Measurements from ENCODE around the gene PAIP2. TPM values are rescaled to one million over a fixed set of nuclear protein-coding genes. Genes with fewer than 3 reads are reported as not detected.
"Not testable (repeated sequence)": the region's sequence is repeated elsewhere in the genome, so short reads cannot be mapped to it uniquely, and the experiment has no call there.

Gene PAIP2
- polyA plus RNA-seq, 1 donor from 2014 or later = 240 TPM

DNA sequence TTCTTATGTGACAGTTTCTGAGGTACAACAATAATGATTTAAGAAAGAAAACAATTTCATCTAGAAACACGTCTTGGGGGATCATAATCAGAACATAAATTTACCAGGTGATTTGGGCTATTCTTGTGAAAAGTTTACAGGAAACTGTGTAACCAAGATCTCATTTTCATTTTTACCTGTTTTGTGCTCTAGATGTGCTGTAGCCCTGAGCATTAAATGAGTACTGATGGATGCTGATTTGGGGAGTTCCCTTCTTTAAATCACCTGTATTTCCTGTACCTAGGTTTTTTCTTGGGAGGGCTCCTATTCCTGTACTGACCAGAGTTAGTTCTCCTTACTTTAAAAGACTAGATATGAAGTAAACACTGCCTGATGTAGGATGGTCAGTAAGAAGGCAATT, 35.5 kb upstream of the PAIP2 start:
- Mint-ChIP-seq H3K27me3 (no peaks in the 10 kb centered on the region), H3K36me3 (no peaks in the 10 kb centered on the region), H3K4me1 (peaks cover 75 to 81% (median 81%) of the 10 kb centered on the region in 3 donors), H3K9me3 (no peaks in the 10 kb centered on the region), H3K4me3 (peak overlapping the region in 2 of 4 donors; percentile 35 to 39), H3K27ac (peak overlapping the region; percentile 6 to 18 (median 12))

DNA sequence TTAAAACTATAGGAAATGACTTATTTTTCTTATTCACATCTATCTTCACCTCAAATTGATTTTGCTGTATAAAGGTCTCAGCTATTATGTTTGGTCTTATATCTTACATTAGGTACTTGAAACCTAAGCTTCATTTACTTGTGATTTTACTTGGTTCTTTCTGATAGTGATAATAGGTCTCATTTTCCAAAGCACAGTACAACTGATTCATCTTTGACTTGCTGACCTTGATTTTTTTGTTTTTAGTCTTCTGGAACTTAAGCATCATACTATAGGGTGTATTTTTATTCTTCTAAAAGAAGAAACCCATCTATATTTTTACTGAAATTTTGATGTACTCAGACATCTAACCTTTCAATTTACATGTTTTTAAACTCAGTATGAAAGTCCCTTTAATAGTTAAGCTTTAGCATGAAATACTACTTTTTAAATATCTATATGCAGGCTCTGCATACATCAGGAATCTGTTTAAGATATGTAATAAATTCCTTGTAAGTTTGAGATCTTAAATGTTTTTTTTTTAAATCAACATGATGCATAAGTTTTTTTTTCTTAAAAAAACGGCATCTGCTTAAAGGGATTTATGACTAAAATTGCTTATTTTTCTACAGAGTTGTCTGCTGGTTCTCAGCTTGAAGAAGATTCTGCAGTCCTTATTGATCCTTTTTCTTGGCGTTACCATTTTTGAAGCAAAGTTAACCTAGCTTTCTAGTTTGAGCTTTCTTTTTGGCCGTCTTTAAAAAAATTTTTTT, 34.9 kb upstream of the PAIP2 start:
- no peaks in the 10 kb centered on the region for H3K27me3 Mint-ChIP-seq
- H3K36me3 Mint-ChIP-seq = no peaks in the 10 kb centered on the region
- H3K4me3 Mint-ChIP-seq = peak overlapping the region in 2 of 4 donors; percentile 35 to 39
- no peaks in the 10 kb centered on the region for H3K9me3 Mint-ChIP-seq
- H3K27ac Mint-ChIP-seq = peak overlapping the region in 2 of 3 donors; percentile 6 to 18
- peaks cover 73 to 80% (median 79%) of the 10 kb centered on the region in 3 donors for H3K4me1 Mint-ChIP-seq

DNA sequence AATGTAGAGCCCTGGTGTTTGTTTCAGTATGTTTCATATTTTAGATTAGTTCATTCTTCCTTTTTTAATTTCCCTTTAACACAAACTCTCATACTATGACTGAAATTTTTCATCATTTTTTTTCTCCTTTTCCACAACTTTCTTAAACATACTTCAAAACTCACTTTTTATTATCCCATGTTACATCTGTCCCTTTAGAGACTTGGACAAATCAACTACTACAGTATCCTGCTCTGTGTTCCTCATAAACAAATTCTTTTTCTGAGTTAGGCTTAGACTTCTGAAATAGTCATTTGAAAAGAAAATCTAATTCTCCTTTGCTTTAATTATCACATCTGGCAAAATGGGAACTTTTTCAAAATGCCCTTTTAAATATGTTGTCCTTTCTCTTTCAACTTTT, 32.9 kb upstream of the PAIP2 start:
- no peaks in the 10 kb centered on the region for H3K9me3 Mint-ChIP-seq
- H3K27me3 Mint-ChIP-seq = no peaks in the 10 kb centered on the region
- no peaks in the 10 kb centered on the region for H3K36me3 Mint-ChIP-seq
- H3K4me1 Mint-ChIP-seq = peaks cover 66 to 74% (median 68%) of the 10 kb centered on the region in 3 donors
- peak overlapping the region in 3 of 4 donors; percentile 0 to 81 (median 3) for H3K4me3 Mint-ChIP-seq
- peak overlapping the region in 1 of 3 donors; percentile 52 for H3K27ac Mint-ChIP-seq

DNA sequence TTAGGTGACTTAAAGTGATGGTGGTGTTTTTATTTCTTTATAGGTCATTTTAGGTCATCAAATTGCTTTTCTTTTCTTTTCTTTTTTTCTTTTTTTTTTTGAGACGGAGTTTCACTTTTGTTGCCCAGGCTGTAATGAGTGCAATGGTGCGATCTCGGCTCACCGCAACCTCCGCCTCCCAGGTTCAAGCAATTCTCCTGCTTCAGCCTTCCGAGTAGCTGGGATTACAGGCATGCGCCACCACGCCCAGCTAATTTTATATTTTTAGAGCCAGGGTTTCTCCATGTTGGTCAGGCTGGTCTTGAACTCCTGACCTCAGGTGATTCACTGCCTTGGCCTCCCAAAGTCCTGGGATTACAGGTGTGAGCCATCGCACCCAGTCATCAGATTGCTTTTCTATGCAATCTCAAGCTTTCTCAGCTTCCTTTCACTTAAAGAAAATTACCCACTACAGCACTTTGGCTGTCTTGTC, 30.9 kb upstream of the PAIP2 start:
- H3K27me3 Mint-ChIP-seq, H3K36me3 Mint-ChIP-seq, H3K9me3 Mint-ChIP-seq: not testable (repeated sequence)
- peak overlapping the region; percentile 31 to 63 (median 54) for H3K27ac Mint-ChIP-seq
- peak overlapping the region in 3 of 4 donors; percentile 29 to 63 (median 46) for H3K4me3 Mint-ChIP-seq
- H3K4me1 Mint-ChIP-seq = peaks cover 57 to 69% (median 67%) of the 10 kb centered on the region in 3 donors

DNA sequence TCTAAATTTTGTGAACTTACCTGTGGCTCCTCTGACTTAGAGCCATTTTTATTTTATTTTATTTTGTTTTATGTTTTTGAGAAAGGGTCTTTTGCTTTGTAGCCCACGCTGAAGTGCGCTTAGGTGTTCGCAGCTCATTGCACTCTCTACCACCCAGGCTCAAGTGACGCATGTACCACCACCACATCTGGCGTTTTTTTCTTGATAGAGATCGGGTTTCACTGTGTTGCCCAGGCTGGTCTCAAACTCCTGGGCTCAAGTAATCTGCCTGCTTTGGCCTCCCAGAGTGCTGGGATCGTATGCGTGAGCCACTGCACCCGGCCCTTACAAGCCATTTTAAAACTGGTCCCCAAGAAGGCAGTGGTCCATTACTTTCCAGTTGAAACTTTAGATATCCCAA, 29.6 kb upstream of the PAIP2 start:
- H3K36me3 Mint-ChIP-seq = no peaks in the 10 kb centered on the region
- H3K9me3 Mint-ChIP-seq = no peaks in the 10 kb centered on the region
- H3K4me3 Mint-ChIP-seq = no peak overlapping the region
- peaks cover 47 to 59% (median 58%) of the 10 kb centered on the region in 3 donors for H3K4me1 Mint-ChIP-seq
- H3K27me3 Mint-ChIP-seq = no peaks in the 10 kb centered on the region
- no peak overlapping the region for H3K27ac Mint-ChIP-seq

DNA sequence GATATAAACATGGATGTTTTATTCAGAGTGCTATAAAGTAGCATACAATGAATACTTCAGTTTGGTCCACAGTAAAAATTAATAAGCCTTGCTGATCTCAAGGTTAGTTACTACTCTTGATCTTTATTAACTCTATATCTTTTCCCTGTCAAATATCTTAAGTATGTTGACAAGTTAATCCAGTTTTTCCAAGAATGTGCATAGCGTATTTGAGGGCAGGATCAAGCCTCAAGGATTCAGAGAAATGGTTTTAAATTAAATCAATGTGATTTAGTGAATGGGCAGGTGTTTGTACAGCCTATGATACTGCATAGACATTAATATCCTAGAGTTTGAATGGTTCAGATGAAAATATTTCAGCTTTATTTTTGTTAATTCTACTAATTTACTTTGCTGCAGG, 27.4 kb upstream of the PAIP2 start:
- peaks cover 26 to 42% (median 40%) of the 10 kb centered on the region in 3 donors for H3K4me1 Mint-ChIP-seq
- H3K9me3 Mint-ChIP-seq = no peaks in the 10 kb centered on the region
- no peaks in the 10 kb centered on the region for H3K36me3 Mint-ChIP-seq
- no peaks in the 10 kb centered on the region for H3K27me3 Mint-ChIP-seq
- H3K4me3 Mint-ChIP-seq = no peak overlapping the region
- no peak overlapping the region for H3K27ac Mint-ChIP-seq

DNA sequence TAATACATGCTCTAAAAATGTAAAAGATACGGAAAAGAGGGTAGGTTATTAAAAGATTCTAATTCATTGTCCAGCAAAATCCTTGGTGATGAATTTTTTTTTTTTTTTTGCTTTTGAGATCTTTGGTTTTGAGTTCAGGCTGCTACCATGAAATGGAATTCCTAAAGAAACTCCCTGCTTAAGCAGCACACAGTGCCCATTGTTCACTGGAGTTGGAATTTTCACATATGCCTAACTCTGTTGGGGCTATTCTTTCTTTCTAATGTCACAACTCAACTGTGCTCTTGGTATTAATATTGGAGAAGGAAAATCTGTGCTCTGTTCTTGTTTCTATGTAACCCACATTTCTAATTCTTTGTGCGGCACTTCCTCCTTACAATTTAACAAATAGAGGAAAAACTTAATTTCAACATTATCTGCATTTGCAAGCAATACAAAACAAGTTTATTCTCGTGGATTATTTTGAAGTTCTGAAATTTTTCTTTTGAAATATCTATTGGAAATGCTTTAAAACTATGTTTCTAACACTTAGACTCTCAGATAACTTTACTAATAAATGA, 26.5 kb upstream of the PAIP2 start:
- Mint-ChIP-seq H3K27ac (peak overlapping the region in 2 of 3 donors; percentile 47 to 50), H3K27me3 (no peaks in the 10 kb centered on the region), H3K36me3 (no peaks in the 10 kb centered on the region), H3K4me3 (peak overlapping the region in 1 of 4 donors; percentile 60), H3K9me3 (no peaks in the 10 kb centered on the region), H3K4me1 (peaks cover 22 to 36% (median 35%) of the 10 kb centered on the region in 3 donors)

DNA sequence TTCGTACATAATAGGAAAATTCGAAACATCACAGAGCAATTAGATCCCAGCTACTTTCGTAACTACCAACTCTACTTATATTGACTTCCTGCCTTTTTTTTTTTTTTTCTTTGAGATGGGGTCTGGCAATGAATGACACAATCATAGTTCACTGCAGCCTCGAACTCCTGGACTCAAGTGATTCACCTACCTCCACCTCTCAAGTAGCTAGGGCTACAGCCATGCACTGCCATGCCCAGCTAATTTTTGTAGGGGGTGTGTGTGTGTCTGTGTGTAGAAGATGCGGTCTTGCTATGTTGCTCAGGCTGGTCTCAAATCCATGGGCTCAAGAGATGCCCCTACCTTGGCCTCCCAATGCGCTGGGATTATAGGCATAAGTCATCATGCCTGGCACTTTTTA, 5.8 kb upstream of the PAIP2 start:
- H3K4me1 Mint-ChIP-seq = peaks cover 3 to 4% (median 4%) of the 10 kb centered on the region in 3 donors
- H3K9me3 Mint-ChIP-seq = no peaks in the 10 kb centered on the region
- peaks cover 3% of the 10 kb centered on the region for H3K36me3 Mint-ChIP-seq
- H3K27ac Mint-ChIP-seq = peak overlapping the region; percentile 40 to 94 (median 91)
- no peaks in the 10 kb centered on the region for H3K27me3 Mint-ChIP-seq
- H3K4me3 Mint-ChIP-seq = peak overlapping the region in 1 of 4 donors; percentile 61

DNA sequence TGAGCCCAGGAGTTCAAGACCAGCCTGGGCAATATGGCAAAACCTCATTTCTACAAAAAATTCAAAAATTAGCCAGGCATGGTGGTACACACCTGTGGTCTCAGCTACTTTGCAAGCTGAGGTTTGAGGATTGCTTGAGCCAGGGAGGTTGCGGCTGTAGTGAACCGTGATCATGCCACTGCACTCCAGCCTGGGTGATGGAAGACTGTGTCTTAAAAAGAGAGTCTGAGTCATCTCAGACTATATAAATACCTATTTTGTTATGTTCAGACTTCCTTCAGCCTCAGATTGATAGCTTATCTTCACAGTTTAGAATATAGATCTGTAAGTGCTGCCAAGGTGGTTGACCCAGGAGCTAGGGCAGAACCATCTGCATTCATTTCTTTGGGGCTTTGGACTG, 1.6 kb upstream of the PAIP2 start:
- Mint-ChIP-seq H3K36me3 (peaks cover 4% of the 10 kb centered on the region), H3K27ac (peak overlapping the region in 1 of 3 donors; percentile 19), H3K9me3 (peaks cover 0 to 2% (median 0%) of the 10 kb centered on the region in 3 donors), H3K4me3 (peak overlapping the region in 3 of 4 donors; percentile 41 to 51 (median 44)), H3K27me3 (no peaks in the 10 kb centered on the region), H3K4me1 (peaks cover 32 to 34% (median 32%) of the 10 kb centered on the region in 3 donors)

DNA sequence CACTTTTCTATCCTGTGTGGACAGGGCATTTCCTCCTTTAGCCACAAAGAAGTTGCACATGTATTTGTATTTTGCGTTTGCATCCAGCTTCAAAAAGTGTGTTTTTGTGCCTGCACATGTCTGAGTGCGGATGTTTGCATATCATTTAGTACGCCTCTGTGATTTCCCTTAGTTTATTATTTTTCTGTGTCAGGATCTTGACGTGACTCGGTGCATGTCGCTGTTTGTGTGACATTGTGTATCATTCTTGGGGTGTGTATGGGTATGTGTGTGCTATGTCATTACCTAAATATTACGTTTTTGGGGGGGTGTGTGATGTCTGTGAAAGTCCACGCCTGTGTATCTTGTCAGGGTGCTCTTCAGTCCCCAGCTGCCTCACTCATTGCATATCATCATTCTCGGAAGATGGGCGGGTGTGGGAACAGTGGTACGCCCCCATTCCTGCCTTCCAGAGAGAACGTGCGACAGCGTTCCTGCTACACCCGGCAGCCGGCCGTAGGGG, 416 bp upstream of the PAIP2 start:
- Mint-ChIP-seq H3K27me3 (no peaks in the 10 kb centered on the region), H3K9me3 (peaks cover 0 to 2% (median 0%) of the 10 kb centered on the region in 3 donors), H3K4me1 (peaks cover 32 to 40% (median 32%) of the 10 kb centered on the region in 3 donors), H3K36me3 (peaks cover 4% of the 10 kb centered on the region), H3K27ac (peak overlapping the region; percentile 88 to 99 (median 99)), H3K4me3 (peak overlapping the region; percentile 91 to 99 (median 98))

DNA sequence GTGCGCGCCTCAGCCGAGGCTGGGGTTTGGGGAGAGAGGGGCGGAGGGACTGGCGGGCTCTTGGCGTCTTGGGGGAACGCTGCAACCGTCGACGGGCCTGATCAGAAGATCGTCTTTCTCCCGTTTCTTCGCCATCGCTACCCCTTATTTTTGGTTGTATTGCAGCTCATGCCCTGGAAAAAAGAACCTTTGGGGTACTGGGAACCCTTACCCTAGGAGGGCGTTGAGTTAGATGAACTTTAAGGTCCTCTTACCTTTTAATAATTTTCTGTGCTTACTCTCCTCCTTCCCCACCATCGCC, 719 bp downstream of the PAIP2 start:
- peaks cover 0 to 2% (median 0%) of the 10 kb centered on the region in 3 donors for H3K9me3 Mint-ChIP-seq
- peak overlapping the region; percentile 88 to 99 (median 99) for H3K27ac Mint-ChIP-seq
- no peaks in the 10 kb centered on the region for H3K27me3 Mint-ChIP-seq
- H3K4me3 Mint-ChIP-seq = peak overlapping the region; percentile 91 to 99 (median 98)
- peaks cover 35 to 41% (median 37%) of the 10 kb centered on the region in 3 donors for H3K4me1 Mint-ChIP-seq
- H3K36me3 Mint-ChIP-seq = peaks cover 6% of the 10 kb centered on the region

DNA sequence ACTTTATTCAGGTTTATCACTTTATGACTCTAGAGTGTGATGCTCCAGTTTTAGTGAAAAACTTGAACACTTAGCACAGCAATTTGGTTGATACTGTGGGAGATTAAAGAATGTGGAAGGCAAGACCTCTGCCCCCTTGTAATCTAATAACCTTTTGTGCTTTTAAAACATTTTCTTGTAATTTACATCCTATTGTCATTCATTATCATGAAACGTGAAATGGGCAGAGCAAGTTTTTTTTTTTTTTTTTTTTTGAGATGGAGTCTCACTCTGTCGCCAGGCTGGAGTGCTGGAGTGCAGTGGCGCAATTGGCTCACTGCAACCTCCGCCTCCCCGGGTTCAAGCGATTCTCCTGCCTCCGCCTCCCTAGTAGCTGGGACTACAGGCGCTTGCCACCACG, 1.8 kb downstream of the PAIP2 start:
- H3K27ac Mint-ChIP-seq = peak overlapping the region in 2 of 3 donors; percentile 99
- peak overlapping the region; percentile 91 to 99 (median 98) for H3K4me3 Mint-ChIP-seq
- no peaks in the 10 kb centered on the region for H3K27me3 Mint-ChIP-seq
- peaks cover 6% of the 10 kb centered on the region for H3K36me3 Mint-ChIP-seq
- peaks cover 35 to 41% (median 37%) of the 10 kb centered on the region in 3 donors for H3K4me1 Mint-ChIP-seq
- peaks cover 0 to 2% (median 0%) of the 10 kb centered on the region in 3 donors for H3K9me3 Mint-ChIP-seq

DNA sequence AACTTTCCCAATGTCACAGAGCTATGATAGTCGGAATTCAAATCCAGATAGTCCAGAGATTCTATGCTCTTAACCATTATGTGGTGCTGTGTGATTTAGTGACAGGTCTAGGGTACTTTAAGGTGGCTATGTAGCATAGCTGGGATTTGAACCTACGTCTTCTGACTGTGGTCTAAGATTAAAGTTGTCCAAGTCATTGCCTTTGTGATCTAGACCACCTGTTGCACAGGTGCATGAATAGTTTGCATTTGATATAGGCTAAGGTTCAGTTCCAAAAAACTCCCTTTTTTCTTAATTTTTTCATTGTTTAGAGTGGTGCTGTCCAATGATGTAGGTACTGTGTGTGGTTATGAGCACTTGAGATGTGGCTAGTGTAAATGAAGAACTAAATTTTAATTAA, 2.5 kb downstream of the PAIP2 start:
- H3K27me3 Mint-ChIP-seq = no peaks in the 10 kb centered on the region
- H3K36me3 Mint-ChIP-seq = peaks cover 6% of the 10 kb centered on the region
- H3K4me3 Mint-ChIP-seq = peak overlapping the region; percentile 5 to 78 (median 40)
- H3K27ac Mint-ChIP-seq = peak overlapping the region in 2 of 3 donors; percentile 40 to 58
- peaks cover 0 to 2% (median 0%) of the 10 kb centered on the region in 3 donors for H3K9me3 Mint-ChIP-seq
- H3K4me1 Mint-ChIP-seq = peaks cover 32 to 45% (median 36%) of the 10 kb centered on the region in 3 donors

DNA sequence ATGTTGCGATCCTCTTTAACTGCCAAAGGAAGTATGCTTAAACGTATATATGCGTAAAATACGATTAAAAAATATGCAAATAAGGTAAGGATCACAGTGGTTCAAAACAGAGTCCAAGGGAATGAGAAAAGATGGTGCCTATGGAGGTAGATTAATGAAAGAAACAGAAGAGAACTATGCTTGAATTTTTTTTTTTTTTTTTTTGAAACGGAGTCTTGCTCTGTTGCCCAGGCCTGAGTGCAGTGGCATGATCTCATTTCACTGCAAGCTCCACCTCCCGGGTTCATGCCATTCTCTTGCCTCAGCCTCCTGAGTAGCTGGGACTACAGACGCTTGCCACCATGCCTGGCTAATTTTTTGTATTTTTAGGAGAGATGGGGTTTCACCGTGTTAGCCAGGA, 3.8 kb downstream of the PAIP2 start:
- H3K36me3 Mint-ChIP-seq, H3K27me3 Mint-ChIP-seq, H3K9me3 Mint-ChIP-seq: not testable (repeated sequence)
- H3K27ac Mint-ChIP-seq = peak overlapping the region in 1 of 3 donors; percentile 63
- peaks cover 31 to 44% (median 36%) of the 10 kb centered on the region in 3 donors for H3K4me1 Mint-ChIP-seq
- H3K4me3 Mint-ChIP-seq = peak overlapping the region in 3 of 4 donors; percentile 12 to 68 (median 24)

DNA sequence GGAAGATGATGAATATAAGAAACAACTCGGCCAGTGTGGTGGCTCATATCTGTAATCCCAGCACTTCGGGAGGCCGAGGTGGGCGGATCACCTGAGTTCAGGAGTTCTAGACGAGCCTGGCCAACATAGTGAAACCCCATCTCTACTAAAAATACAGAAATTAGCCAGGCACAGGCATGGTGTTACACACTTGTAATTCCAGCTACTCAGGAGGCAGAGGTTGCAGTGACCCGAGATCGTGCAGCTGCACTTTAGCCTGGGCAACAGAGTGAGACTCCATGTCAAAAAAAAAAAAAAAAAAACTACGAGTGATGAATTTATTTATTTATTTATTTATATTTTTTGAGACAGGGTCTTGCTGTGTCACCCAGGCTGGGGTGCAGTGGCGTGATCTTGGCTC, 6.2 kb downstream of the PAIP2 start:
- not testable (repeated sequence) for H3K27me3 Mint-ChIP-seq, H3K36me3 Mint-ChIP-seq, H3K27ac Mint-ChIP-seq, H3K9me3 Mint-ChIP-seq
- H3K4me1 Mint-ChIP-seq = peaks cover 19 to 42% (median 32%) of the 10 kb centered on the region in 3 donors
- H3K4me3 Mint-ChIP-seq = peak overlapping the region in 1 of 4 donors; percentile 41
